GM18858 (cell line): Measurements from ENCODE around the gene MRTFA.
A peak's percentile ranks its signal among the peaks of the same experiment; 100 is the strongest.
"Not testable (repeated sequence)": the region's sequence is repeated elsewhere in the genome, so short reads cannot be mapped to it uniquely, and the experiment has no call there.

Experiments used
- ATAC-seq: cut with Tn5 transposase; IDR thresholded peaks from one replicate; pipeline ENCODE4 v1.9.1; 2021; ENCODE audit not compliant: unreplicated experiment

Gene MRTFA

DNA sequence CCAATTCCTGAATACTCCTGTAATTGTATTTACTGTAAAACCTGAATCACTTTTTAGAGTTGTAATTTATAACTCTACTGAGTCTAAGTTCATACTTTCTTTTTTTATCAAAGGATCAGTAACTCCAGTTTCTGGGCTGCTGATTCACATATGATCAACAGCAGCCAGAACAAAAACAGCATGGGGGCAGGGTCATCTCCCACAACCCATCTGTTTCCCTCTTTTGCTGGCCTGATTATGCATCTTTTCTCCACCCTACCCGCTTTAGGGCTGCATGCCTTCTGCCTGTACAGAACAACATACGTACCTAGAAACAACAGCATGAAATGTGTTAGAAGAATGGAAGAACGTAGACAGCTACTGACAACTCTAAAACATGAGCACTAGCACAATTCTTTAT lies 76.0 kb downstream of the MRTFA start:
- no peak for ATAC-seq

- no peak for ATAC-seq
These were observed 78.5 kb downstream of the MRTFA start for GRCh38 chr22:40557972-40558371.

DNA sequence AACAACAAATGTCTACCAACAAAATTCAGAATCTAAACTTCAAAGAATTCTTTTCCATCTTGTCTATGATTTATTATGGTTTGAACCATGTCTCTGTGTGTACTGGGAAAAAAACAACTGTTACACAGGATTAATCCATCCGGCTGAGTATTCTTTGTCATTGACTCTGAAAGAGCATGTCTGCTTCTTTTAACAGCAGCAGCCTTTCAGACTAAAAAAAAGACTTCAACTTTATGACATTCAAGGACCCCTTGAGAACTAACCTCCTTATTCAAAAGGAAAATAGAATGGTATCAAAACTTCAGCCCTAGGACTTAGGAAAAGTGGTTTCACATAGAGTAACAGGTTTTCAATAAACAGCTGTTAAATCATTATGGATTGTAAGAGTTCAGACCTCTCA lies 79.9 kb downstream of the MRTFA start:
- no peak for ATAC-seq

GRCh38 chr22:40554023-40554422 lies 82.5 kb downstream of the MRTFA start:
- ATAC-seq: not testable (repeated sequence)

GRCh38 chr22:40553014-40553554 lies 83.4 kb downstream of the MRTFA start:
- ATAC-seq: no peak

GRCh38 chr22:40552070-40552469 lies 84.4 kb downstream of the MRTFA start:
- ATAC-seq: no peak

- no peak for ATAC-seq
These were observed 88.8 kb downstream of the MRTFA start for GRCh38 chr22:40547729-40548143.

DNA sequence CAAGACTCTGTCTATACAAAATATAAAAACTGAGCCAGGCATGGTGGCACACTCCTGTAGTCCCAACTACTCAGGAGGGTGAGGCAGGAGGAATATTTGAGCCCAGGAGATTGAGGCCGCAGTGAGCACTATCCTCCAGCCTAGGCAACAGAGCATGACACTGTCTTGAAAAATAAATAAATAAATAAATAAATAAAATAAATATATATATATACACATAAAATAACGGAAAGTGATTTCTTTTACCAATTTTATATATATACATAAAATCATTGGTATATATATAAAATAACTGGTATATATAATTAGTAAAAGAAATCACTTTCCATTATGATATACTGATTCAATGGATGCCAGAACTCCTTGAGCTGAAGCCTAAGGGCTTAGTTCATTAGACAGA lies 91.8 kb downstream of the MRTFA start:
- ATAC-seq: no peak

DNA sequence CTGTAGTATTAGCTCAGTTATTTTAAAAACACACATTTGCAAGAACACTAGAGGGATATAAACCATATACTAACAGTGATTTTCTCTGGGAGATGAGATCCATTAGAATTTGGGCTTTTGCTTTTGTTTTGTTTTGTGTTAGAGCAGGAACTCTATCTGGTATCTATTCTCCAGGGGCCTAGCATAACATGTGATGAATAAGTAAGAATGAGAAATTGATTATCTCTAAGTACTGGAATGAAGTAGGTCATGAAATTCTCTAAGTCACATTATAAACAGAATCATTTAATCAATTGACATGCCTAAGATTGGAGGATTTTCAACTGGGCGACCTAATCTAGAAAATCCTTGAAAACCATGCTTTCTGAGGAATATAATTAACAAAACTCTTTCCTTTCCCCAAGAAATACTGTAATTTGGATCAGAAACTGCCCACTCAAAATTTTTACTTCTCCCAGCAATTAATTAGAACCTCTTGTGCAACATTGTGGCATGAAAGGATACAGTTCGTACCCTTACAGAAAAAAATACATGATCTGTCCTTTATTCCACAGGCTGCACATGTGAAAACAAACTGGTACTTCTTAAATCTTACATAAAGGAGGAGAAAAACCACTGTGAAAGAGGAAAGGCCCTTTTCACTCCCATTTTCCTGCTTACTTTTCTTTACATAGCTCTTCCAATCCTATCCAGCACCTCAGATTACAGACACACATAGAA lies 93.5 kb downstream of the MRTFA start:
- no peak for ATAC-seq

DNA sequence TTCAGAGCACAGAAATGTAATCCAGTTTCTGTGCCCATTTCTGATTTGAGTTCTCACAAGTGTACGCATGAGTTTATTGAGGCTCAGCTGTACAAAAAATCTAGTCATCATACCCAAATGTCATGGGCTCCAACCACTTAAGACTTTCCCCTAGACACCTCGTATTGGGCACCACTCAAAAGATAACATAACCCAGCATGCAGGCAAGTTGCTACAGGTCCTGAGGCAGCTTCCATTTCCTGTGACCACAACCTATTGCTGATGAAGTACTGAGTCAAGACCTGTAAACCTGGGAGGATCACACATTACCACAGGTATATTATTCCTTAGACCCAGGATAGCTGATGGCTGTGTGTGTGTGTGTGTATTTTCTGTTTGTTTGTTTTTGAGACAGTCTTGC lies 95.2 kb downstream of the MRTFA start:
- no peak for ATAC-seq

- ATAC-seq: no peak
These were observed 96.3 kb downstream of the MRTFA start for GRCh38 chr22:40540265-40540664.

GRCh38 chr22:40536149-40536548 lies 100.4 kb downstream of the MRTFA start:
- not testable (repeated sequence) for ATAC-seq

DNA sequence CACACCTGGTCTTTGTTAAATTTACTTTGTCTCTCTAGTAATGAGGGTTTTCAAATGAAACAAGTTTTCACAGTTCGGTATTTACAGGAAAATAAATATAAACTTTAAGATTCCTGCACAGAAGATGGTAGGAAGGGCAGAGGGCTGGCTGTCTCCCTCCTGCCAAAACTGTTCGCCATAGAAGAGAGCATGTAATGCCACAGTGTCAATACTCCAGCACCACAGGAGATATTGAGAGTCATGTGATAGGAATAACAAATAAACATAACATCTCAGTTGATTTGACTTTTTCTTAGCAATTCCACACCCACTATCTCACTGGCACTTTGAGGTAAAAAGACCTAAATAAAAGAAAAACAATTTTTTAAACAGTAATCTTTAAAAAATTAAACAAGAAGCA lies 100.9 kb downstream of the MRTFA start:
- no peak for ATAC-seq

GRCh38 chr22:40535189-40535512 lies 101.4 kb downstream of the MRTFA start:
- ATAC-seq: no peak

- no peak for ATAC-seq
These were observed 101.9 kb downstream of the MRTFA start for GRCh38 chr22:40534379-40535188.

GRCh38 chr22:40533712-40534378 lies 102.7 kb downstream of the MRTFA start:
- peak; percentile 62 for ATAC-seq

DNA sequence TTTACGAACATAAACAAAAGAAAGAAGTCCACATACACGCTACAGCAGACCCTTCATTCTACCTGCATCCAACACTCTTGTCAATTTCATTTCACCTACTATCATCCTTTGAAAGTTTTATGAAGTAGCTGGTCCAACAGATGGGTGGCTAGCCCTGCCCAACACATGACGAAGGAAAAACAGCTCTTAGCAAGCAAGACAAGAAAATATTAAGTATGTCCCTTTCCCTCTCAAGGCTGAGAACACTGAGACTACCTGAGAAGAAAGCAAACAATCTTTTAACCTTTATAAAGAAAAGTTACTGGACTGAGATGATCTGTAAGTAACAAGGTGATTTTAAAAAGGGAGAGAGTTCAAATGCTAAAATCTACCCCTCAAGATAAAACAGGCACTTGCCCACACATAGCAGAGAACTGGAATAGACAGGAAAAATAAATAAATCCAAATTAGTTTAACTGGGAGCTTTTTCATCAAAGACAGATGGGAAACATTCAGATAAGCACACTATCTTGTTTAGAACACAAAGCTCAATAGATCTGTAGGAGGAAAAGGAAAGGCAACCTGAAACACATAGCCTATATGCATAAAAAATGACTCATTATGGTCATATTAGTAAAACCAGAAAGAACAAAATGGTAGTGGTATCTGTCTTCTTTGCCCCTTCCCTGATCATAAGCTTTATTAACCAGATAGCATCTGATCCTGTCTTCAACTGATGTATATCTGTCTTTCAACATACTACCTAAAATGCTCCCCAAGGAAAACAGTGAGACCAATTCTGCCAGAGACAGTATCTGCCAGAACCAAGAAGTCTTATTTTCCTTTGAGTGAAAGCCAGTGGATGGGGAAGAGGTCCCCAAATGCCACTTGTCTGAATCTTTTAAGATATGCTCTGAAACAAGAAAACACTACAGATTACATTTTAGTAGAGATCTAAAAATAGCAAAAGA lies 104.3 kb downstream of the MRTFA start:
- ATAC-seq: no peak

GRCh38 chr22:40530391-40530790 lies 106.1 kb downstream of the MRTFA start:
- not testable (repeated sequence) for ATAC-seq

- no peak for ATAC-seq
These were observed 106.7 kb downstream of the MRTFA start for GRCh38 chr22:40529821-40530220.

DNA sequence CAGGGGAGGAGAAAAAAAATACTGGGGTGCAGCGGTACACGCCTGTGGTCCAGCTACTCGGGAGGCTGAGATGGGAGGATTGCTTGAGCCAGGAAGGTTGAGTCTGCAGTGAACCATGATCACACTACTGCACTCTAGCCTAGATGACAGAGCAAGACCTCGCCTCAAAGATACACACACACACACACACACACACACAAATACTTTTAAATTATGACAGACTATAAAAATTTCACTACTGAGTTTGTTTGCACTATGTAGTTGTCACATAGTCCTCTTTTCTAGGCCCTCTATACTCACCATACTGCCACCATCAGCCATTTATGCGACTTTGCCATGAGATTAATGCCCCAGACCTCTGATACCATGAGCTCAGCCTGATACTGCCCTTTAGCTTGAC lies 109.6 kb downstream of the MRTFA start:
- no peak for ATAC-seq
